NCI-H2107 (cell line): ENCODE results near the gene TMEM117.
"Not testable (repeated sequence)": the region's sequence is repeated elsewhere in the genome, so short reads cannot be mapped to it uniquely, and the experiment has no call there.

Experiments
- DNase-seq: peaks from one replicate; lab custom pipeline; 2025; lab: John Stamatoyannopoulos, UW

The TMEM117 gene

GRCh38 chr12:44224399-44225148 is 388.7 kb downstream of the TMEM117 start:
- DNase-seq: no peak

- DNase-seq: no peak
These were observed 389.2 kb downstream of the TMEM117 start for GRCh38 chr12:44225149-44225510.

- no peak for DNase-seq
These were observed 391.7 kb downstream of the TMEM117 start for GRCh38 chr12:44227616-44228015.

GRCh38 chr12:44229846-44230245 is 394.0 kb downstream of the TMEM117 start:
- DNase-seq: no peak

- DNase-seq: no peak
These were observed 399.8 kb downstream of the TMEM117 start for GRCh38 chr12:44235674-44236073.

- no peak for DNase-seq
These were observed 404.3 kb downstream of the TMEM117 start for GRCh38 chr12:44240186-44240585.

- DNase-seq: no peak
These were observed 410.1 kb downstream of the TMEM117 start for GRCh38 chr12:44245932-44246331.

- DNase-seq: no peak
These were observed 410.7 kb downstream of the TMEM117 start for GRCh38 chr12:44246482-44247105.

GRCh38 chr12:44247588-44247987 is 411.7 kb downstream of the TMEM117 start:
- no peak for DNase-seq

- DNase-seq: no peak
These were observed 412.6 kb downstream of the TMEM117 start for GRCh38 chr12:44248436-44248835.

- not testable (repeated sequence) for DNase-seq
These were observed 414.6 kb downstream of the TMEM117 start for GRCh38 chr12:44250440-44250839.

GRCh38 chr12:44253338-44253856 is 417.5 kb downstream of the TMEM117 start:
- DNase-seq: no peak

- no peak for DNase-seq
These were observed 422.4 kb downstream of the TMEM117 start for GRCh38 chr12:44258246-44258645.

GRCh38 chr12:44259890-44260289 is 424.0 kb downstream of the TMEM117 start:
- no peak for DNase-seq

- no peak for DNase-seq
These were observed 424.7 kb downstream of the TMEM117 start for GRCh38 chr12:44260581-44260980.

- DNase-seq: no peak
These were observed 449.6 kb downstream of the TMEM117 start for GRCh38 chr12:44285321-44285960.

- DNase-seq: no peak
These were observed 450.5 kb downstream of the TMEM117 start for GRCh38 chr12:44286336-44286735.

GRCh38 chr12:44286821-44287505 is 451.1 kb downstream of the TMEM117 start:
- no peak for DNase-seq

- no peak for DNase-seq
These were observed 451.7 kb downstream of the TMEM117 start for GRCh38 chr12:44287545-44287944.

- DNase-seq: no peak
These were observed 458.8 kb downstream of the TMEM117 start for GRCh38 chr12:44294649-44295048.

GRCh38 chr12:44295958-44296623 is 460.2 kb downstream of the TMEM117 start:
- DNase-seq: no peak
